ENCODE measurements around the gene CBY1. TPM values are rescaled to one million over a fixed set of nuclear protein-coding genes. Genes with fewer than 3 reads are reported as not detected.

Gene CBY1
- total and polyA plus RNA-seq, 2 donors (not counting 3 experiments of a cell fraction or from before 2014, with no cell fraction given): 37.0 to 41.8 TPM

GRCh38 chr22:38715852-38716251 lies 59.4 kb downstream of the CBY1 start:
- peaks cover 47% of the 10 kb centered on the region for H3K79me2 ChIP-seq (ENCODE audit: control insufficient read depth, insufficient read depth, low read length)
- no peak overlapping the region for H3K27ac ChIP-seq (ENCODE audit: insufficient read depth, low read depth, low read length)
- no peaks in the 10 kb centered on the region for H4K20me1 ChIP-seq (replicated peaks; ENCODE audit: control insufficient read depth, extremely low read depth, insufficient read depth, low read length)
- no peaks in the 10 kb centered on the region for H3K27me3 ChIP-seq (ENCODE audit: control insufficient read depth in 2 of 2, insufficient read depth in 2 of 2, low read length in 2 of 2)
- no peak overlapping the region for H3K9ac ChIP-seq (replicated peaks; ENCODE audit: extremely low read depth, insufficient read depth, low read length)
- H3K36me3 ChIP-seq (ENCODE audit: control insufficient read depth in 2 of 2, extremely low read depth in 1 of 2, insufficient read depth in 2 of 2, low read length in 2 of 2): peaks cover 3 to 11% of the 10 kb centered on the region in 2 experiments
- intact Hi-C loops (cut with micrococcal nuclease): no loop called here
- no peak for DNase-seq (ENCODE audit: low read depth, low spot score)
- TF ChIP-seq MYC (IDR thresholded peaks at IDR 0.05; ENCODE audit: low read depth, low read length): no peak
- no peak for TF ChIP-seq FOS (IDR thresholded peaks at IDR 0.05; ENCODE audit: borderline replicate concordance, insufficient read depth, low read length)
- dilution Hi-C loops (cut with MboI; ENCODE audit: extremely low pct_ligation_motif_present, low sequenced_read_pairs): no loop called here
- H3K9me1 ChIP-seq (replicated peaks; ENCODE audit: control insufficient read depth, extremely low read depth, insufficient read depth, low read length): no peaks in the 10 kb centered on the region
- POLR2A ChIA-PET: no interaction called here
- H2AFZ ChIP-seq (ENCODE audit: low read depth, low read length): no peak overlapping the region
- FAIRE-seq: no peak
- peaks cover 10% of the 10 kb centered on the region for H3K4me1 ChIP-seq (ENCODE audit: control insufficient read depth, extremely low read depth, insufficient read depth, low read length)
- BruUV-seq (replicated peaks): no TSS peak
- H3K4me2 ChIP-seq (ENCODE audit: insufficient read depth, low read length): no peak overlapping the region
- no peak overlapping the region for H3K4me3 ChIP-seq (replicated peaks in 1 of 3; ENCODE audit: insufficient read depth in 1 of 3, low read depth in 1 of 3, low read length in 3 of 3)
- CTCF ChIA-PET: interaction anchor here (1.1 to 2.5 kb wide), 2 partner anchors 9 to 17 kb away, joined by 3 to 12 read pairs; no protein-coding TSS in a partner anchor
- no peaks in the 10 kb centered on the region for H3K9me3 ChIP-seq (replicated peaks; ENCODE audit: control insufficient read depth, insufficient read depth, low read length)

GRCh38 chr22:38716271-38716670 lies 59.8 kb downstream of the CBY1 start:
- H3K4me2 ChIP-seq (ENCODE audit: insufficient read depth, low read length): no peak overlapping the region
- H3K79me2 ChIP-seq (ENCODE audit: control insufficient read depth, insufficient read depth, low read length): peaks cover 43% of the 10 kb centered on the region
- intact Hi-C loops (cut with micrococcal nuclease): no loop called here
- no peaks in the 10 kb centered on the region for H3K9me3 ChIP-seq (replicated peaks; ENCODE audit: control insufficient read depth, insufficient read depth, low read length)
- H3K4me3 ChIP-seq (replicated peaks in 1 of 3; ENCODE audit: insufficient read depth in 1 of 3, low read depth in 1 of 3, low read length in 3 of 3): no peak overlapping the region
- no peak for DNase-seq (ENCODE audit: low read depth, low spot score)
- TF ChIP-seq, protein P1, sequence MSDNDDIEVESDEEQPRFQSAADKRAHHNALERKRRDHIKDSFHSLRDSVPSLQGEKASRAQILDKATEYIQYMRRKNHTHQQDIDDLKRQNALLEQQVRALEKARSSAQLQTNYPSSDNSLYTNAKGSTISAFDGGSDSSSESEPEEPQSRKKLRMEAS (IDR thresholded peaks at IDR 0.05; ENCODE audit: insufficient read depth, insufficient read length): no peak
- TF ChIP-seq FOS (IDR thresholded peaks at IDR 0.05; ENCODE audit: borderline replicate concordance, insufficient read depth, low read length): no peak
- no peak for TF ChIP-seq POLR2AphosphoS5 (IDR thresholded peaks at IDR 0.05; ENCODE audit: insufficient read depth, low read depth, low read length)
- no peak for TF ChIP-seq JUN (IDR thresholded peaks at IDR 0.05; ENCODE audit: borderline replicate concordance, insufficient read depth, insufficient read length, low read depth)
- no peak for TF ChIP-seq MYC (IDR thresholded peaks at IDR 0.05; ENCODE audit: low read depth, low read length)
- TF ChIP-seq GATA2 (IDR thresholded peaks at IDR 0.05; ENCODE audit: insufficient read depth, insufficient read length, low read depth, low read length): no peak
- TF ChIP-seq, protein P2, sequence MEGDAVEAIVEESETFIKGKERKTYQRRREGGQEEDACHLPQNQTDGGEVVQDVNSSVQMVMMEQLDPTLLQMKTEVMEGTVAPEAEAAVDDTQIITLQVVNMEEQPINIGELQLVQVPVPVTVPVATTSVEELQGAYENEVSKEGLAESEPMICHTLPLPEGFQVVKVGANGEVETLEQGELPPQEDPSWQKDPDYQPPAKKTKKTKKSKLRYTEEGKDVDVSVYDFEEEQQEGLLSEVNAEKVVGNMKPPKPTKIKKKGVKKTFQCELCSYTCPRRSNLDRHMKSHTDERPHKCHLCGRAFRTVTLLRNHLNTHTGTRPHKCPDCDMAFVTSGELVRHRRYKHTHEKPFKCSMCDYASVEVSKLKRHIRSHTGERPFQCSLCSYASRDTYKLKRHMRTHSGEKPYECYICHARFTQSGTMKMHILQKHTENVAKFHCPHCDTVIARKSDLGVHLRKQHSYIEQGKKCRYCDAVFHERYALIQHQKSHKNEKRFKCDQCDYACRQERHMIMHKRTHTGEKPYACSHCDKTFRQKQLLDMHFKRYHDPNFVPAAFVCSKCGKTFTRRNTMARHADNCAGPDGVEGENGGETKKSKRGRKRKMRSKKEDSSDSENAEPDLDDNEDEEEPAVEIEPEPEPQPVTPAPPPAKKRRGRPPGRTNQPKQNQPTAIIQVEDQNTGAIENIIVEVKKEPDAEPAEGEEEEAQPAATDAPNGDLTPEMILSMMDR (IDR thresholded peaks at IDR 0.05; ENCODE audit: extremely low read depth in 1 of 2, insufficient read depth in 1 of 2, low read depth in 1 of 2, low read length in 2 of 2): no peak
- no peak for TF ChIP-seq POLR2A (IDR thresholded peaks at IDR 0.05; ENCODE audit: low read depth, low read length)
- no peak for TF ChIP-seq EZH2 (IDR thresholded peaks at IDR 0.05; ENCODE audit: borderline replicate concordance, low read depth, low read length, severe bottlenecking)
- H4K20me1 ChIP-seq (replicated peaks; ENCODE audit: control insufficient read depth, extremely low read depth, insufficient read depth, low read length): no peaks in the 10 kb centered on the region
- H3K9ac ChIP-seq (replicated peaks; ENCODE audit: extremely low read depth, insufficient read depth, low read length): no peak overlapping the region
- no peaks in the 10 kb centered on the region for H3K9me1 ChIP-seq (replicated peaks; ENCODE audit: control insufficient read depth, extremely low read depth, insufficient read depth, low read length)
- FAIRE-seq: no peak
- no peak overlapping the region for H2AFZ ChIP-seq (ENCODE audit: low read depth, low read length)
- peaks cover 10% of the 10 kb centered on the region for H3K4me1 ChIP-seq (ENCODE audit: control insufficient read depth, extremely low read depth, insufficient read depth, low read length)
- dilution Hi-C loops (cut with MboI; ENCODE audit: extremely low pct_ligation_motif_present, low sequenced_read_pairs): no loop called here
- CTCF ChIA-PET: interaction anchor here (1.1 to 2.5 kb wide), 2 partner anchors 9 to 17 kb away, joined by 3 to 12 read pairs; no protein-coding TSS in a partner anchor
- H3K36me3 ChIP-seq (ENCODE audit: control insufficient read depth in 2 of 2, extremely low read depth in 1 of 2, insufficient read depth in 2 of 2, low read length in 2 of 2): peaks cover 3 to 11% of the 10 kb centered on the region in 2 experiments
- BruUV-seq (replicated peaks): no TSS peak
- H3K27me3 ChIP-seq (ENCODE audit: control insufficient read depth in 2 of 2, insufficient read depth in 2 of 2, low read length in 2 of 2): no peaks in the 10 kb centered on the region
- POLR2A ChIA-PET: no interaction called here
- no peak overlapping the region for H3K27ac ChIP-seq (ENCODE audit: insufficient read depth, low read depth, low read length)
